GM19193 (cell line): ENCODE data around the gene GRIP1.

ENCODE experiments used
- POLR2A ChIP-seq: IDR thresholded peaks from 4 replicates; pipeline ENCODE4 v1.6.1; 2011; ENCODE audit not compliant: insufficient read depth, insufficient read length; ENCODE audit errors: extremely low read depth

GRIP1 gene

DNA sequence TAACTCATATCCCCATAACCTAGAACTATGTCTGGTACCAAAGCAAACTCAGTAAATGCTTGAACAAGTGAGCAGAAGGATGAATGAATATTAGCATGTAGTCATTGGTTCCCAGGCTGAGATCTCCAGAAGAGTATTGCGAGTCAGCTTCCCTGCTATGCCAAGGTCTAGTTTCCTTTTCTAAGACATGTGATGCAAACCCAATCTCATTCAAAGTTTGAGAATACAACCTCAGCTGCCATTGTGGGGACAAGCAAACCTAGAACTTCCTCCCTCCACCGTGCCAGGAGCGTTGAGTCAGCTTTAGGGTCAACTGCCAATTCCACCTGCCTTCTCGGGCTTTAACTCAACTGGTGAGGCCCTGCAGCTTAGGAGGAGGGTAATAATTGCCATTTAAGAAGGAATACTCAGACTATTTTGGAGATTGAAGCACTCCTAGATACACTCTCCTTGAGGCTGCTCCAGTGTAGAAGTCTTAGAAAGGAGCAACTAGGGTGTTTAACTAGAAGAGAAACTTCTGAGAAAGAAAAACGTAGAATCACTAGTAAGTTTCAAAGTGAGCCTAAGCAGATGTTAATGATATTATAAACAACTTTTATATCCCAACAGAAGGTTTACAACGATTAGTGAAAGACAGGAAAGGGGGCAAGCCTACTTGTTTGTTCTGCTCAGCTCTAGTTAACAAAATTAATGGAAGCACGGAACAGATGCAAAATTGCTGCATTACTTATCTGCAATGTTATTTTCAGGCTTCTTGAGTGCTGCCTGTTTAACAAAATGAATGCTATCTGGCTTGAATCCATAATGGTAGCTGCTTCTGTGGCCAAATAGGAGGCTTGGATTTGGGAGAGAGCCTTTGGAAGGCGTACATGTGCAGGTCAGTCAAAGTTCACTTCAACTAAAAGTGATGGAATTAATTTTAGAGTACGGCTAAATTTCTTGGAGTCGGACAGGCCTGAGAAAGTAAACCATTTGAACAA is 279.7 kb downstream of the GRIP1 start:
- TF ChIP-seq POLR2A, result no peak

GRCh38 chr12:66397574-66398290 is 281.1 kb downstream of the GRIP1 start:
- TF ChIP-seq POLR2A, result no peak

GRCh38 chr12:66393890-66394289 is 285.0 kb downstream of the GRIP1 start:
- TF ChIP-seq POLR2A, result no peak

DNA sequence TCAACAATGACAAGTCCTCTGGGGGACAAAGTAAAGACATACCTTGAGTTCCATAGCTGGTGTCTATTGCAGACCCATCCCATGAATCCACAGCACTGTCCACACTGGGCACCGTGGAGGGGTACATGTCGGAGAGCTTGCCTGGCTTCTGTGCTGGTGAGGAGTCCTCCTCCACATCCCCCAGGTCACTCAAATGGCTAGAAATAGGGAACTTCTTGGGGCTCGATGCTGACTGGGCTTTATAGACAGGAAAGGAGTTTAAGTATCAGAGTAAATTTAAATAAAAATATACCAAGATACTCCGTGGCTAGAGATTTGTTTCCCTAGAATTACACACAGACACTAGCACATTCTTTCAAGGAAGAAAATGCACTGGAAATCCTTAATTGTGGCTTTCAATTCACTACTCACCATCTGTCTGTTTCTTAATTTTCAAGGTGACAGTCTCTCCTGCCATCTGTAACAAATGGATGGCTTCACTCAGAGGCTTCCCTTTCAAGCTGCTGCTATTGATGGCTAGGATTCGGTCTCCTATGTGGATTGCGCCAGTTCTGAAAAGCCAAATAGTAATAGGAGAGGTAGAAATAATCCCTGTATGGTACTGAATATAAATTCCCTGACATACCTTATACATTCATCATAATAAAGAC is 286.5 kb downstream of the GRIP1 start:
- no peak for TF ChIP-seq POLR2A

DNA sequence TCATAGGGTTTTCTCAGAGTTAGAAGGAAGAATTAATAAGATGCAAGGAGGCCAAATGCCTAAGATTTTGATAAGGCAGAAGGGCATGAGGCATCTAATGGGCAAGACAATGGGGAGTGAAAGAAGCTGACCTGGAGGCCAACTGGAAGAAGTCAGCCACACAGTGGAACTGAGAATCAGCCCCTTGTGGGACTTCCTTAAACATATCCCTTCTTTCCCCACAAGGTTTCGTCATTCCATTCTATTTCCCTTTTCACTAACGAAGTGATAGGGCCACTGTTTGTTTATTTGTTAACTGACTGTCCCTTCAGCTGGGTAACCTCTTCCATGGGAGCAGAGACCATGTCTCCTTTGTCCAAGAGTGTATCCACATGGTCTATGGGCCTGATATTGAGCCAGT is 290.4 kb downstream of the GRIP1 start:
- no peak for TF ChIP-seq POLR2A

DNA sequence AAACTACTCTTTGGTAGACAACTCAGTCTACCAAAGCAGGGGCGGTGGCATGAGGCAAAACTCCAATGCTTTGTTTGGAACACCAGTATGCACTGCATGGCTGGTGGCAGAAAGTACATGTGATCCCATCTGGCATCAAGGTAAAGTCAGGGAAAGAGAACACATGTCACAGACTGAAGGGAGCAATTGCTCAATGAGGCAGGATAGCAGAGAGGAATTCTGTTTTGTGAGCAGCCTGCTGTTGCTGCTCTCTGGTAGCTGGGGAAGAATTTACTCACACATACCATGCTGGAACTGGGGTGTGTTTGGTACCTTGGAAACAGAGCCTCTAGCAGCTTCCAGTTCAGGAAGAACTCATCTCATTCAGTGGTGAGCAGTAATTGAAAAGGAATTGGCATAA is 291.8 kb downstream of the GRIP1 start:
- TF ChIP-seq POLR2A, result no peak

- no peak for TF ChIP-seq POLR2A
Measured at GRCh38 chr12:66380769-66381535, 297.9 kb downstream of the GRIP1 start.

DNA sequence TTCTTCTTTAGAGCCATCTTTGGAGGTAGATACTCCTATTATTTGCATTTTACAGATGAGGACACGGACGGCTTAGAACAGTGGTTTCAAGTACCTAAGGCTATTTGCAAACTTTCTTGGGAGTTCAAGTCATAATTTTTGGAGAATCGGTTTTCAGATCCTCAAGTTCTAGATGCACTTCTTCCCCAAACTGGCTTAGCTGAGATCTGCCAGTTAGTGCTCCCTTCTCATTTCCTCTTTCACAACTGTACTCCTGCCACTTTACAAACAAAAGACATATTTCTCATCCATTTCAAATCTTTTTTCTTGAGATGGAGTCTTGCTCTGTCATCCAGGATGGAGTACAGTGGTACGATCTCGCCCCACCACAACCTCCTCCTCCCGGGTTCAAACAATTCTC is 299.3 kb downstream of the GRIP1 start:
- no peak for TF ChIP-seq POLR2A

DNA sequence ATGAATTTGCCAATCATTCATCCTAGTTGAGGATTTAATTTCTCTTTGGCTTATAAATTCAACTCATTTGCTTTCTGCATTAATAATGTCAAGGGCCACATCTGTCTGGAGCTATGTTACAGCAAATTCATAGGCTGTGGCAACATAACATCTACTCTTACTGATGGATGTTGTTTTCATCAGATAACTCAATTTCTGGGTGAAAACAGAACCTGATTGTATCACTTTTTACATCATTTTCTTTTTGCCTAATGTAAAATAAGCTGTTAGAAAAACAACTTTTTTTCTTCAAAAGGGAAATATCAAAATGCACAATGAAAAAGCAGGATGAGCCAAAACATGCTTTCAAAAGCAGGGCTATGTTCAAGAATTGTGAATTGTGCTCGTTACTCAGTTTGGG is 303.3 kb downstream of the GRIP1 start:
- TF ChIP-seq POLR2A, result no peak

DNA sequence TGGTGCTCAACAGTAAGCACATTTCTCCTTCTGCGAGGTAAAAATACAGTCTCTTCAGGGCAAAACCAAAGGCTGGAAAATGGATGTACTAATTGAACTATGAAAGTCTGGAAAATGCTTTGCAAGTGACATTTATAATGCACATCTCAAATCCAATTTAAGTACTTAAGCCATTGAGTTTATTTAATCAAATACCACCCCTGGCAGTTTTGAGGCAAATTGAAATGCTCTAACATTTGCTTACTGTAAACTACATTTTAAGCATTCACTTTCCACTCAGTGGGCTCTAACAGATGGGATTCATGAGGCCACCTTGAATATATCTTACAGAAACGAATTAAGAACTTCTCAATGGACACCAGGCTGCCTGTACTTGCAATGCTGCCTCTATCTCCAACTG is 306.9 kb downstream of the GRIP1 start:
- no peak for TF ChIP-seq POLR2A

GRCh38 chr12:66367015-66367667 is 311.7 kb downstream of the GRIP1 start:
- TF ChIP-seq POLR2A, result no peak

DNA sequence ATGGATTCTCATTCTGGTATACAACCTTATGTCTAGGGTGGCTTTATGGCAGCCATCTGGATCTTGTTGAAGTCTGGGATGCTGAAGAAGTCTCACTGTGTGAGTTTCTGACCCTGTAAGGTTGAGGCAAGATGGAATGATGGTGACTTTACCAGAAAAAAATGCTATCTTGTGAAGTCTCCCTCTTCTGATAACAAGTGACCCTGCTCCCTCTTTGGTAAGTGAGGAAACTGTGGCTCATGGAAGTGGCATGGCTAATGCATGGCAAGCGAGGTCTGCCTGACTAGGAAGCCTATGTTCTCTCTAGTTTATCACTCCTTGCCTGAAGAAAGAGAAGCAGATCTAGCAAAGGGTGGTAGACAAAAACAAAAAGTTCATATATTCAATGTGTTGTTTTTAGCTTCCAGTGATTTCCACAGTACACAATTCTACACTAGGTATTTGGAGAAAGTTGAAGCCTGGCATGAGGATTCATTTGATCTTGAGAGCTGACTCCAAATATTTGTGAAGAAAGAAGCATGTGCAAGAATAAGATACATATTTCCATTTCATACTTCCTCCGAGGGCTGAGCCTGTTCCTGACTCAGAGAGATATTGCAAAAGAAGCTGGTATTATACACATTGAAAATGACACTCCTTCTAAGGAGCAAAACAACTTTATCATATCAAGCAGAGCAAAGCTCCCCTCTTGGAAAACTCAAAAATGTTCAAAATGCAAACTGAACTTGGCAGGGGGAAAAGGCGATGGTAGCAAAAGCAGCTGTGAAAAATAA is 313.0 kb downstream of the GRIP1 start:
- TF ChIP-seq POLR2A, result no peak

GRCh38 chr12:66361703-66362102 is 317.2 kb downstream of the GRIP1 start:
- TF ChIP-seq POLR2A, result no peak
